GM10266 (cell line): ENCODE measurements around the gene MBD3L1.

ENCODE experiments used
- DNase-seq: peaks from one replicate; pipeline ENCODE4 v3.0.0; 2012; ENCODE audit errors: extremely low spot score
- CTCF ChIP-seq: IDR thresholded peaks from 2 replicates; pipeline ENCODE4 v1.5.1; 2012; ENCODE audit warnings: mild to moderate bottlenecking, low read depth; ENCODE audit not compliant: control insufficient read depth, insufficient read depth; ENCODE audit errors: missing control alignments

Gene MBD3L1

GRCh38 chr19:8835877-8836276 lies 3.7 kb downstream of the MBD3L1 start:
- no peak for DNase-seq
- TF ChIP-seq CTCF, result no peak

GRCh38 chr19:8840708-8841107 lies 8.5 kb downstream of the MBD3L1 start:
- no peak for DNase-seq
- TF ChIP-seq CTCF, result no peak

DNA sequence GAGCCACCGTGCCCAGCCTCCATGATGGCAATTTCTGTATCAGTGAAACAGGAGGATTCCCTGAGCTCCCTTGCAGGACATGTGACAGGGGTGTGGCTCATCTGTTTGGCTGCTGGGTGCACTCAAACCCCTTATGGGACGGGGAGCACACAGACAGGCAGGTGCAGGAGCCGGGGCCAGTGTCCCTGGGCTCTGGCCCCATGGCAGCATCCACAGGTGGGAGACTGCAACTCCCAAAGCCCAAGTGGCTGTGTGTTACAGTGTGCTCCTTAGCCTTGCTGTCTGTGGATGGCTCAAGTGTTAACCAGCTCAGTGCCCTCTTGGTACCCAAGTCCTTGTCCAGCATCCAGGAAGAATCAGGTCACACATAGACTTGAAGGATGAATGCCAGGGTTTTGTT lies 14.6 kb downstream of the MBD3L1 start:
- TF ChIP-seq CTCF, result no peak
- DNase-seq, result no peak

DNA sequence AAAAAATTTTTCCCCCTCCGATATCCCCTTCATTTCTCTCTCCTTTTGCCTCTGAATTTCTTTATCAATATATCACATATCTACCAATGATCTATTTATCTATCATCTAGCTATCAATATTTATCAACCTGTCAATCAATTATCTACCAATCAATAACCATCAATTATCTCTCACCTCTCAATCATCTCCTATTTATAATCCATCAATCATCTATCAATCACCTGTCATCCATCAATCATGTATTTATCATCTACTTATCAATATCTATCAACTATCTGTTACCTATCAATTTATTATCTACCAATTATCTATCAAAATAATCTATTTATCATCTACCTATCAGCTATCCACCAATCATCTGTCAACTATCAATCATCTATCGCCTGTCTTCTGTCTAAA lies 17.1 kb downstream of the MBD3L1 start:
- TF ChIP-seq CTCF, result no peak
- DNase-seq, result no peak

- no peak for TF ChIP-seq CTCF
- no peak for DNase-seq
Observed at GRCh38 chr19:8850488-8850887, 18.3 kb downstream of the MBD3L1 start.

- DNase-seq, result no peak
- TF ChIP-seq CTCF, result no peak
Observed at GRCh38 chr19:8858260-8858659, 26.1 kb downstream of the MBD3L1 start.

DNA sequence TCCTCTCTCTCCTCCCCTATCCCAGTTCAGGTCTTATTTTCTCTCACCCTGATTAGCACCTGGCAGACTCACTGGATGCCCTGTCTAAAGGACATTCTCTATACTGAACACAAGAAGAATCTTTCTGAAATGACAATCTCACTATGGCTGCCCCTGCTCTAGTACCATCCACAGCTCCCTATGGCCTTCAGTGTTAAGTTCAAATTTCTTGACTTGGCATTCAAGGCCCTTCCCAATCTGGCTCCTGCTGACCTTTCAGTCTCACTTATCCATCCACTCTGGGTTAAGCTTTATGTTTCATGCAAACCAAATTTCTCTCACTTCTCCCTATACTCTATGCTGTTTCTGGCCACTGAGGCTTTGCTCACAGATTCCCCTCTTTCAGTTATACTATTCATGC lies 34.2 kb downstream of the MBD3L1 start:
- DNase-seq, result no peak
- TF ChIP-seq CTCF, result no peak
